B cell (primary cell): ENCODE data around the gene SLC6A18. TPM values are rescaled to one million over a fixed set of nuclear protein-coding genes. Genes with fewer than 3 reads are reported as not detected.

Source experiments
- ATAC-seq: fragments of 200-7000 bp; cut with Tn5 transposase; one replicate; pipeline ENCODE4 v1.10.0; 2021; ENCODE audit warnings: low read depth, mild to moderate bottlenecking, moderate number of reproducible peaks, moderate library complexity
- CTCF ChIA-PET: fragments of 350-600 bp; sonication (Branson Sonifier 250); formaldehyde crosslinking; loops from one replicate; lab custom pipeline; 2021; ENCODE audit warnings: antibody characterized with exemption, inconsistent platforms; lab: Charles Lee
- POLR2A ChIA-PET: fragments of 350-600 bp; sonication (Branson Sonifier 250); formaldehyde crosslinking; loops from one replicate; lab custom pipeline; 2021; ENCODE audit warnings: antibody characterized with exemption; lab: Charles Lee
- DNase-seq: peaks from one replicate; pipeline ENCODE4 v3.0.0; 2013
- H2AFZ ChIP-seq: 2 replicates; pipeline ENCODE4 v1.6.1; 2012; ENCODE audit warnings: mild to moderate bottlenecking, low read depth, low read length; ENCODE audit not compliant: insufficient read depth, poor library complexity, severe bottlenecking
- H3K27ac ChIP-seq, 2 donors: 1 replicate in 1 of 2; 2 replicates in 1 of 2; pipeline ENCODE4 v1.5.1; 2012 to 2013; ENCODE audit warnings: low read length in 2 of 2, mild to moderate bottlenecking in 2 of 2, moderate library complexity in 1 of 2
- H3K27me3 ChIP-seq, 4 experiments: fragments of 200-600 bp in 1 of 4; sonication (generic) in 1 of 4; replicated peaks in 1 of 4; 1 replicate in 2 of 4; 2 replicates in 2 of 4; pipeline versions ENCODE4 v1.6.1 to v1.7.0; 2013 to 2016; ENCODE audit warnings: low read length in 3 of 4, mild to moderate bottlenecking in 2 of 4, mixed read lengths in 1 of 4, moderate library complexity in 1 of 4; ENCODE audit not compliant: insufficient read depth in 4 of 4, control insufficient read depth in 3 of 4; ENCODE audit errors: control extremely low read depth in 1 of 4
- H3K36me3 ChIP-seq, 2 experiments: replicated peaks in 1 of 2; 1 replicate in 1 of 2; 2 replicates in 1 of 2; pipeline versions ENCODE4 v1.6.1 to v1.7.1; 2013; ENCODE audit warnings: low read length in 1 of 2; ENCODE audit not compliant: insufficient read depth in 2 of 2, control insufficient read depth in 1 of 2; ENCODE audit errors: control extremely low read depth in 1 of 2, extremely low read depth in 1 of 2
- H3K4me1 ChIP-seq, 2 donors: fragments of 200-600 bp in 1 of 2; sonication (generic) in 1 of 2; 1 replicate in 1 of 2; 2 replicates in 1 of 2; pipeline versions ENCODE4 v1.5.1 to v1.6.1; 2013 to 2017; ENCODE audit warnings: low read length in 2 of 2; ENCODE audit not compliant: control insufficient read depth in 2 of 2, insufficient read depth in 2 of 2
- H3K4me2 ChIP-seq: replicated peaks from 2 replicates; pipeline ENCODE3; 2012; ENCODE audit warnings: mild to moderate bottlenecking, low read depth, low read length; ENCODE audit not compliant: poor library complexity, severe bottlenecking
- H3K4me3 ChIP-seq, 5 experiments: fragments of 200-600 bp in 1 of 5; sonication (generic) in 1 of 5; 1 replicate in 3 of 5; 2 replicates in 2 of 5; pipeline versions ENCODE4 v1.5.1 to v1.7.0; 2011 to 2016; ENCODE audit warnings: low read length in 4 of 5, mild to moderate bottlenecking in 4 of 5, low read depth in 2 of 5, control low read depth in 1 of 5, moderate library complexity in 1 of 5; ENCODE audit not compliant: insufficient read depth in 1 of 5; ENCODE audit errors: control extremely low read depth in 1 of 5, extremely low read depth in 1 of 5
- H3K79me2 ChIP-seq: fragments of 200-600 bp; sonication (generic); one replicate; pipeline ENCODE4 v1.6.0; 2016; ENCODE audit warnings: low read length; ENCODE audit not compliant: control insufficient read depth, insufficient read depth
- H3K9ac ChIP-seq: fragments of 200-600 bp; sonication (generic); 2 replicates; pipeline ENCODE4 v1.6.1; 2017; ENCODE audit warnings: mild to moderate bottlenecking, low read length, moderate library complexity
- H3K9me3 ChIP-seq, 3 donors: one replicate each; pipeline versions ENCODE4 v1.6.1 to v1.7.1; 2013; ENCODE audit warnings: low read length in 2 of 3; ENCODE audit not compliant: control insufficient read depth in 2 of 3, insufficient read depth in 1 of 3; ENCODE audit errors: control extremely low read depth in 1 of 3
- H4K20me1 ChIP-seq: 2 replicates; pipeline ENCODE4 v1.6.0; 2012; ENCODE audit warnings: mild to moderate bottlenecking, low read length; ENCODE audit not compliant: insufficient read depth, control insufficient read depth, poor library complexity, severe bottlenecking
- H3K27ac Mint-ChIP-seq: one replicate; pipeline ENCODE4 v1.8.0; 2021; ENCODE audit warnings: mixed read lengths
- H3K27me3 Mint-ChIP-seq: one replicate; pipeline ENCODE4 v1.8.0; 2021; ENCODE audit warnings: mixed read lengths
- H3K4me1 Mint-ChIP-seq: one replicate; pipeline ENCODE4 v1.8.0; 2021; ENCODE audit warnings: mixed read lengths
- H3K4me3 Mint-ChIP-seq: one replicate; pipeline ENCODE4 v1.8.0; 2021; ENCODE audit warnings: mixed read lengths
- H3K9me3 Mint-ChIP-seq: one replicate; pipeline ENCODE4 v1.8.0; 2022; ENCODE audit warnings: mixed read lengths; ENCODE audit not compliant: insufficient read depth
- CTCF ChIP-seq: fragments of 200-600 bp; IDR thresholded peaks from one replicate; pipeline ENCODE4 v1.8.0; 2022; ENCODE audit warnings: antibody characterized with exemption, mild to moderate bottlenecking
- EZH2 ChIP-seq: IDR thresholded peaks from 2 replicates; pipeline ENCODE4 v1.6.1; 2012; ENCODE audit warnings: borderline replicate concordance, low read depth, mild to moderate bottlenecking, moderate library complexity, low read length; ENCODE audit not compliant: insufficient read depth, poor library complexity, severe bottlenecking
- WGBS: methylation state at CpG from one replicate; pipeline ENCODE4 v1.1.5; 2013; ENCODE audit warnings: missing lambda C conversion rate; ENCODE audit not compliant: insufficient coverage; 5-methylcytosine and 5-hydroxymethylcytosine counted together
- intact Hi-C: fragments of 100-400 bp; cut with micrococcal nuclease; formaldehyde crosslinking; loops from one replicate; pipeline ENCODE4 v1.10.0; 2022
- polyA plus RNA-seq: library from polyadenylated mRNA; depleted of rRNA; stranded (reverse); fragments of >200 nt; gene quantifications from 2 replicates; pipeline ENCODE4 v1.2.3, GENCODE V29; 2012
- total RNA-seq, 2 donors: library from RNA; stranded (reverse); fragments of 120-200 nt in 1 of 2; gene quantifications; 1 replicate in 1 of 2; 2 replicates in 1 of 2; pipeline versions ENCODE4 v1.2.3 to v1.2.4, GENCODE V29; 2013 to 2022

Gene SLC6A18
- total and polyA plus RNA-seq, 2 donors (not counting 1 experiment from before 2014, with no cell fraction given) = not detected

GRCh38 chr5:1253456-1254105 is 28.4 kb downstream of the SLC6A18 start:
- Histone ChIP-seq H3K9me3 (no peaks in the 10 kb centered on the region), H2AFZ (no peak overlapping the region), H3K27ac (no peak overlapping the region), H3K4me1 (no peaks in the 10 kb centered on the region), H3K79me2 (no peaks in the 10 kb centered on the region), H4K20me1 (no peaks in the 10 kb centered on the region), H3K4me3 (no peak overlapping the region), H3K9ac (no peak overlapping the region), H3K4me2 (no peak overlapping the region), H3K36me3 (no peaks in the 10 kb centered on the region), H3K27me3 (no peaks in the 10 kb centered on the region)
- Mint-ChIP-seq H3K27me3 (no peaks in the 10 kb centered on the region), H3K4me1 (peaks cover 4% of the 10 kb centered on the region), H3K9me3 (no peaks in the 10 kb centered on the region), H3K27ac (no peak overlapping the region), H3K4me3 (no peak overlapping the region)
- WGBS = 96% methylated on average over 33 of the region's 33 CpGs
- CTCF ChIA-PET = no interaction called here
- DNase-seq (no peak), ATAC-seq (no peak)
- intact Hi-C loops = no loop called here
- TF ChIP-seq CTCF = no peak
- no peak for TF ChIP-seq EZH2
- POLR2A ChIA-PET = no interaction called here

GRCh38 chr5:1254196-1254595 is 29.0 kb downstream of the SLC6A18 start:
- H3K4me3 Mint-ChIP-seq = no peak overlapping the region
- Histone ChIP-seq H3K36me3 (no peaks in the 10 kb centered on the region), H3K9ac (no peak overlapping the region)

More at GRCh38 chr5:1254196-1254595, 29.0 kb downstream of the SLC6A18 start:
- Mint-ChIP-seq H3K27me3 (no peaks in the 10 kb centered on the region), H3K4me1 (peaks cover 4% of the 10 kb centered on the region), H3K9me3 (no peaks in the 10 kb centered on the region), H3K27ac (no peak overlapping the region)
- ATAC-seq (no peak), DNase-seq (no peak)
- Histone ChIP-seq H3K4me2 (no peak overlapping the region), H4K20me1 (no peaks in the 10 kb centered on the region), H3K4me1 (no peaks in the 10 kb centered on the region), H3K27ac (no peak overlapping the region), H3K9me3 (no peaks in the 10 kb centered on the region), H3K27me3 (no peaks in the 10 kb centered on the region), H3K79me2 (no peaks in the 10 kb centered on the region), H3K4me3 (no peak overlapping the region), H2AFZ (no peak overlapping the region)
- intact Hi-C loops = no loop called here
- ChIA-PET POLR2A (no interaction called here), CTCF (no interaction called here)
- TF ChIP-seq EZH2 = no peak
- TF ChIP-seq CTCF = no peak
- WGBS = 93% methylated on average over 19 of the region's 19 CpGs
